Measurements from ENCODE around the gene CHRDL2.
"Not testable (repeated sequence)": the region's sequence is repeated elsewhere in the genome, so short reads cannot be mapped to it uniquely, and the experiment has no call there.

Gene CHRDL2

GRCh38 chr11:74756571-74756970, 25.3 kb upstream of the CHRDL2 start:
- H3K27ac ChIP-seq = no peak overlapping the region
- POLR2A ChIA-PET (ENCODE audit: low non-redundant PET) = no interaction called here
- no peak for DNase-seq (ENCODE audit: low spot score)
- CTCF ChIA-PET = no interaction called here
- TF ChIP-seq, protein P1, sequence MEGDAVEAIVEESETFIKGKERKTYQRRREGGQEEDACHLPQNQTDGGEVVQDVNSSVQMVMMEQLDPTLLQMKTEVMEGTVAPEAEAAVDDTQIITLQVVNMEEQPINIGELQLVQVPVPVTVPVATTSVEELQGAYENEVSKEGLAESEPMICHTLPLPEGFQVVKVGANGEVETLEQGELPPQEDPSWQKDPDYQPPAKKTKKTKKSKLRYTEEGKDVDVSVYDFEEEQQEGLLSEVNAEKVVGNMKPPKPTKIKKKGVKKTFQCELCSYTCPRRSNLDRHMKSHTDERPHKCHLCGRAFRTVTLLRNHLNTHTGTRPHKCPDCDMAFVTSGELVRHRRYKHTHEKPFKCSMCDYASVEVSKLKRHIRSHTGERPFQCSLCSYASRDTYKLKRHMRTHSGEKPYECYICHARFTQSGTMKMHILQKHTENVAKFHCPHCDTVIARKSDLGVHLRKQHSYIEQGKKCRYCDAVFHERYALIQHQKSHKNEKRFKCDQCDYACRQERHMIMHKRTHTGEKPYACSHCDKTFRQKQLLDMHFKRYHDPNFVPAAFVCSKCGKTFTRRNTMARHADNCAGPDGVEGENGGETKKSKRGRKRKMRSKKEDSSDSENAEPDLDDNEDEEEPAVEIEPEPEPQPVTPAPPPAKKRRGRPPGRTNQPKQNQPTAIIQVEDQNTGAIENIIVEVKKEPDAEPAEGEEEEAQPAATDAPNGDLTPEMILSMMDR (conservative IDR thresholded peaks at IDR 0.05; ENCODE audit: low read depth) = no peak

- CTCF ChIA-PET = interaction anchor here (0.9 to 1.1 kb wide), 3 partner anchors 16 to 29 kb away, joined by 3 to 4 read pairs (median 3); no protein-coding TSS in a partner anchor
- POLR2A ChIA-PET (ENCODE audit: low non-redundant PET) = no interaction called here
- TF ChIP-seq, protein P1 (conservative IDR thresholded peaks at IDR 0.05; ENCODE audit: low read depth) = no peak
- DNase-seq (ENCODE audit: low spot score) = no peak
- no peak overlapping the region for H3K27ac ChIP-seq
These were observed 24.3 kb upstream of the CHRDL2 start for GRCh38 chr11:74755395-74755995.

DNA sequence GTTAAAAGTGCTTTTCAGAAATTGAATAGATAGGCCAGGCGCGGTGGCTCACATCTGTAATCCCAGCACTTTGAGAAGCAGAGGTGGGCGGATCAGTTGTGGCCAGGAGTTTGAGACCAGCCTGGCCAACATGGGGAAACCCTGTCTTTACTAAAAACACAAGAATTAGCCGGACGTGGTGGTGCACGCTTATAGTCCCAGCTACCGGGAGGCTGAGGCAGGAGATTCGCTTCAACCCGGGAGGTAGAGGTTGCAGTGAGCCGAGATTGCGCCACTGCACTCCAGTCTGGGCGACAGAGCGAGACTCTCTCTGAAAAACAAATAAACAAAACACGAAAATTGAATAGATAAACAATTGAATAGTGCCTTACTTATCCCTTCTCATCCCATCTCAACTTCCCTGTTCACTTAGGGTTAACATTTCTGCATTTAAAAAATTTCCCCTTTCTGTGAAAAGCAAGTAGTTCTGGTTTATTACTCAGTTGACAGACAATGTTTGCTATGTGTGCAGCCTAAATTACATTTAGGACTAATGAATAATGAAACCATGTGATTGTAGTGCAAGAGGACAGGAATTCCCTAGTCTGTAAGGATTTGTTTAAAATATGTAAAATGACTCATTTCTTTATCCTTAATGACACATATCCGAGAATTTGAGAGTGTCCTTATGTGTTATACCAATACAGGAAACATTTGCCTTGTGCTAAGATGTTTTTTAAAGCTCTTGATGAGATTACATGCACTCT, 23.5 kb upstream of the CHRDL2 start:
- CTCF ChIA-PET = interaction anchor here (0.6 to 1.1 kb wide), 3 partner anchors 22 to 378 kb away, joined by 3 to 6 read pairs (median 4); no protein-coding TSS in a partner anchor
- H3K27ac ChIP-seq = peak overlapping the region; percentile 83
- peak; percentile 87 for DNase-seq (ENCODE audit: low spot score)
- POLR2A ChIA-PET (ENCODE audit: low non-redundant PET) = no interaction called here
- TF ChIP-seq, protein P1 (conservative IDR thresholded peaks at IDR 0.05; ENCODE audit: low read depth) = no peak

GRCh38 chr11:74751303-74751702, 20.1 kb upstream of the CHRDL2 start:
- no peak overlapping the region for H3K27ac ChIP-seq
- DNase-seq (ENCODE audit: low spot score) = no peak
- ChIA-PET CTCF (interaction anchor here (0.5 to 0.7 kb wide), 3 partner anchors 17 to 212 kb away, joined by 3 to 6 read pairs (median 4); no protein-coding TSS in a partner anchor), POLR2A (ENCODE audit: low non-redundant PET) (interaction anchor here (0.6 kb wide), 1 partner anchor 21 kb away, joined by 4 read pairs; no protein-coding TSS in a partner anchor)
- TF ChIP-seq, protein P1 (conservative IDR thresholded peaks at IDR 0.05; ENCODE audit: low read depth) = no peak

GRCh38 chr11:74750598-74750997, 19.4 kb upstream of the CHRDL2 start:
- DNase-seq (ENCODE audit: low spot score); H3K27ac ChIP-seq; POLR2A ChIA-PET (ENCODE audit: low non-redundant PET): not testable (repeated sequence)
- CTCF ChIA-PET = interaction anchor here (0.7 kb wide), 1 partner anchor 937 kb away, joined by 3 read pairs; no protein-coding TSS in a partner anchor

DNA sequence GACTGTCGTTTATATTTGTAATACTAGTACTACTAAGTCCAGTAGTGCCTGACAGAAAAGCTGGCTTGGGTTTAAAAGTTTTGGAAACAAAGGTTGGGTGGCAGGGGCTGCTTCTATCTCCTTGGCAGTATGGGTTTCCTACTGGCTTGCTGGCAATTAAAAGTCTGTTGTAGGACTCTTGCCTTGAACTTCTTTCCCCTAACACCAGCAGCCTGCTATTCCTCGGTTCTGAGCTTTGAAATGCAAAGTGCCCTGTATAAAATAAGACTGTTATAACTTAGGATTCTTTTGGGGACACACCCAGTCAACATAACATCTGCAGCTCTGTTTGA, 18.7 kb upstream of the CHRDL2 start:
- ChIA-PET CTCF (interaction anchor here (0.7 kb wide), 1 partner anchor 938 kb away, joined by 3 read pairs; no protein-coding TSS in a partner anchor), POLR2A (ENCODE audit: low non-redundant PET) (no interaction called here)
- H3K27ac ChIP-seq = peak overlapping the region; percentile 93
- no peak for DNase-seq (ENCODE audit: low spot score)
- TF ChIP-seq, protein P1 (conservative IDR thresholded peaks at IDR 0.05; ENCODE audit: low read depth) = no peak
